ENCODE measurements around the gene AKAP6. TPM values are rescaled to one million over a fixed set of nuclear protein-coding genes. Genes with fewer than 3 reads are reported as not detected.

Gene AKAP6
- total and polyA plus RNA-seq, 2 of the 8 experiments (the other 6 are each of a cell fraction or from before 2014, with no cell fraction given) = 0.09 to 0.89 TPM

DNA sequence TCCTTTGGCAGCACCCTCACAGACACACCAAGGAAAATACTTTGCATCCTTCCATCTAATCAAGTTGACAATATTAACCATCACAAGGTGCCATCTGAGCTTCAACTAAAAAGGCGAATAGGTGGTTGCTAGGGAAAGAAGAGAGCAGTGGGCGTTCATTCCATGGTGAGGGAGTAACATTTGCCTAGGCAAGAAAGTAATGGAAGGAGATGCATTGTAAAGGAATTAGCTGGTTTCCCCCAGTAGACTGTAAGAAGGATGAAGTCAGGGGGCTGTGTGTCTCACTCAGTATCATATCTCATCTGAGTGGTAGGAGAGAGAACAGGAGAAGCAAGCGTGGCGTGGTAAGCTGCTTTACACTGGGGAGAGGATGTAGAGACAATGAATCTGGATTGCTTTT is 34.7 kb downstream of the AKAP6 start:
- no peak overlapping the region for H2BK12ac ChIP-seq (ENCODE audit: low read depth, low read length)
- H3K79me1 ChIP-seq (ENCODE audit: low read depth, low read length) = no peaks in the 10 kb centered on the region
- TF ChIP-seq SAP30 (IDR thresholded peaks at IDR 0.05; ENCODE audit: insufficient read depth, insufficient replicate concordance, low read length) (no peak), EZH2 (IDR thresholded peaks at IDR 0.05; ENCODE audit: low read depth, low read length, severe bottlenecking) (no peak), SP1 (IDR thresholded peaks at IDR 0.05; ENCODE audit: low read depth, low read length) (no peak), GABPA (IDR thresholded peaks at IDR 0.05; ENCODE audit: borderline replicate concordance, insufficient read depth, low read length) (no peak)
- ChIA-PET POLR2A (ENCODE audit: partially characterized antibody) (no interaction called here), CTCF (ENCODE audit: partially characterized antibody) (no interaction called here)
- no peak overlapping the region for H3K18ac ChIP-seq (ENCODE audit: extremely low read depth, low read length)
- FAIRE-seq (no peak), DNase-seq (ENCODE audit: low read depth in 1 of 2, low spot score in 2 of 2) (no peak)
- no peaks in the 10 kb centered on the region for H3K23me2 ChIP-seq (ENCODE audit: low read depth, low read length)
- H4K8ac ChIP-seq (ENCODE audit: extremely low read depth, insufficient read depth, low read length) = no peak overlapping the region
- H2BK20ac ChIP-seq (ENCODE audit: low read length) = no peak overlapping the region
- no peak overlapping the region for H3K56ac ChIP-seq (replicated peaks; ENCODE audit: insufficient read length, low read depth, low read length)
- H4K20me1 ChIP-seq (replicated peaks in 1 of 2; ENCODE audit: control insufficient read depth in 1 of 2, insufficient read depth in 2 of 2, low read length in 2 of 2) = no peaks in the 10 kb centered on the region
- H2AFZ ChIP-seq (ENCODE audit: low read length) = no peak overlapping the region
- H4K5ac ChIP-seq (ENCODE audit: insufficient read length, low read depth, low read length) = no peak overlapping the region
- no peaks in the 10 kb centered on the region for H3K9me3 ChIP-seq (ENCODE audit: insufficient read depth in 2 of 2, low read depth in 1 of 2, low read length in 1 of 2)
- H3K79me2 ChIP-seq (ENCODE audit: control insufficient read depth in 1 of 2, insufficient read depth in 2 of 2, low read length in 2 of 2) = no peaks in the 10 kb centered on the region
- no peaks in the 10 kb centered on the region for H3K27me3 ChIP-seq (replicated peaks in 1 of 4; ENCODE audit: control insufficient read depth in 3 of 4, extremely low read depth in 1 of 4, insufficient read depth in 3 of 4, low read length in 3 of 4)
- no peak overlapping the region for H2AK5ac ChIP-seq (ENCODE audit: low read depth, low read length)
- H3K4me3 ChIP-seq (ENCODE audit: extremely low read depth in 1 of 4, insufficient read depth in 2 of 4, low read depth in 3 of 4, low read length in 4 of 4) = no peak overlapping the region
- no peak overlapping the region for H3K4ac ChIP-seq (replicated peaks; ENCODE audit: insufficient read length, low read depth, low read length)
- no peak overlapping the region for H2BK120ac ChIP-seq (replicated peaks; ENCODE audit: low read depth, low read length)
- H4K91ac ChIP-seq (replicated peaks; ENCODE audit: insufficient read length, low read length) = no peak overlapping the region
- no peaks in the 10 kb centered on the region for H3K36me3 ChIP-seq (ENCODE audit: control insufficient read depth in 2 of 4, insufficient read depth in 4 of 4, low read length in 3 of 4)
- H3K23ac ChIP-seq (ENCODE audit: insufficient read length) = no peak overlapping the region
- no peak overlapping the region for H3K27ac ChIP-seq (ENCODE audit: low read depth, low read length)
- H3K14ac ChIP-seq (ENCODE audit: insufficient read length) = no peak overlapping the region
- H3K9ac ChIP-seq (replicated peaks in 1 of 4; ENCODE audit: extremely low read depth in 1 of 4, low read depth in 3 of 4, low read length in 3 of 4) = no peak overlapping the region
- WGBS, 2 experiments (ENCODE audit: extremely low coverage in 1 of 2, insufficient coverage in 1 of 2, insufficient read length in 1 of 2, insufficient replicate concordance in 2 of 2, low coverage in 1 of 2, low lambda C conversion rate in 2 of 2, missing lambda C conversion rate in 1 of 2) = 90% methylated on average over 4 of the region's 4 CpGs; no CpG with 5 or more reads in 1 of the 2 experiments
- peaks cover 0 to 10% (median 3%) of the 10 kb centered on the region in 4 experiments; a peak in 4 of 7 replicates for H3K4me1 ChIP-seq (replicated peaks in 1 of 4; ENCODE audit: control insufficient read depth in 3 of 4, insufficient read depth in 4 of 4, low read length in 3 of 4)
- no peak overlapping the region for H2BK5ac ChIP-seq (ENCODE audit: low read depth, low read length)
- no peak overlapping the region for H2BK15ac ChIP-seq (ENCODE audit: low read length)
- no peak overlapping the region for H3K4me2 ChIP-seq (ENCODE audit: insufficient read depth in 1 of 2, low read depth in 2 of 2, low read length in 2 of 2)
